Psoas muscle (tissue), 8 donors: ENCODE measurements around the gene PPP1R36. TPM values are rescaled to one million over a fixed set of nuclear protein-coding genes. Genes with fewer than 3 reads are reported as not detected.

Source experiments
- ATAC-seq, 4 donors: fragments of 200-7000 bp; cut with Tn5 transposase; one replicate each; pipeline ENCODE4 v1.9.1; 2020; ENCODE audit warnings: moderate library complexity in 3 of 4, mild to moderate bottlenecking in 2 of 4
- DNase-seq, 2 donors: peaks; one replicate each; pipeline ENCODE4 v3.0.0-alpha.2; 2020
- H3K27ac ChIP-seq: fragments of 200-600 bp; one replicate; pipeline ENCODE4 v1.8.0; 2022
- H3K27me3 ChIP-seq, 3 donors: fragments of 200-600 bp in 1 of 3; one replicate each; pipeline versions ENCODE4 v1.6.1 to v1.8.0; 2013 to 2022; ENCODE audit warnings: low read length in 2 of 3, mild to moderate bottlenecking in 2 of 3, moderate library complexity in 1 of 3; ENCODE audit not compliant: insufficient read depth in 3 of 3
- H3K36me3 ChIP-seq, 2 donors: fragments of 200-600 bp in 1 of 2; one replicate each; pipeline versions ENCODE4 v1.6.1 to v1.8.0; 2013 to 2022; ENCODE audit warnings: low read depth in 1 of 2, mild to moderate bottlenecking in 1 of 2, moderate library complexity in 1 of 2; ENCODE audit not compliant: insufficient read depth in 1 of 2
- H3K4me1 ChIP-seq: fragments of 200-600 bp; one replicate; pipeline ENCODE4 v1.8.0; 2022
- H3K4me3 ChIP-seq: fragments of 200-600 bp; one replicate; pipeline ENCODE4 v1.8.0; 2022; ENCODE audit warnings: mild to moderate bottlenecking
- H3K9me3 ChIP-seq: fragments of 200-600 bp; one replicate; pipeline ENCODE4 v1.8.0; 2022
- CTCF ChIP-seq: fragments of 200-600 bp; IDR thresholded peaks from one replicate; pipeline ENCODE4 v1.8.0; 2022; ENCODE audit warnings: antibody characterized with exemption
- WGBS, 3 donors: extraction: QIAGEN DNeasy Blood & Tissue Kit; methylation state at CpG; one replicate each; pipeline versions ENCODE4 v1.1.6 to v1.1.7; 2013; 5-methylcytosine and 5-hydroxymethylcytosine counted together
- intact Hi-C, 2 donors: fragments of 100-400 bp; cut with DNase I; formaldehyde crosslinking; loops; one replicate each; pipeline versions ENCODE4 v1.11.0 to v1.14.2; 2022
- polyA plus RNA-seq, 3 donors: library from polyadenylated mRNA; stranded (reverse); fragments of 200-250 nt; gene quantifications; one replicate each; pipeline ENCODE4 v1.2.3, GENCODE V29; 2013
- total RNA-seq, 4 donors: library from RNA; stranded (reverse); fragmentation: NEBNext Ultra II Directional in 2 of 4; extraction: Animal tissue kit (Norgen Biotek cat#: 25700) in 2 of 4; gene quantifications; one replicate each; pipeline versions ENCODE4 v1.2.1 to v1.2.4, GENCODE V29; 2021 to 2023
- donor health status: healthy with polysubstance abuse.
- donor health status: DM: no; HTN: no; CAD: no; lungs with moderate emphysema.
- donor health status: Bipolar disorder and iron deficiency.
- donor health status: healthy.
- donor health status: DM: yes; HTN: yes; CAD: no.
- donor health status: DM: no; HTN: no; CAD: no.
- donor health status: DM: no; HTN: no; CAD: no.
- donor health status: DM: yes; HTN: yes; CAD: no.

The PPP1R36 gene
- total and polyA plus RNA-seq, 7 donors = 0.16 to 0.86 (median 0.46) TPM; not detected in 2

GRCh38 chr14:64541972-64542835, 7.6 kb upstream of the PPP1R36 start:
- Histone ChIP-seq H3K4me1 (peaks cover 16% of the 10 kb centered on the region), H3K27ac (peak overlapping the region; percentile 74), H3K36me3 (no peaks in the 10 kb centered on the region), H3K27me3 (no peaks in the 10 kb centered on the region), H3K4me3 (peak overlapping the region; percentile 81), H3K9me3 (no peaks in the 10 kb centered on the region)
- ATAC-seq = no peak
- 7 to 8% (median 8%) methylated on average over 61 of the region's 61 CpGs for WGBS, 3 donors
- DNase-seq = no peak
- intact Hi-C loops = loop anchor here (2.0 to 5.0 kb wide), 3 partner anchors 35 to 95 kb away; no protein-coding TSS in a partner anchor
- TF ChIP-seq CTCF = no peak

- H3K9me3 ChIP-seq = no peaks in the 10 kb centered on the region
- DNase-seq (no peak), ATAC-seq (no peak)
- peak overlapping the region; percentile 74 for H3K27ac ChIP-seq
- H3K27me3 ChIP-seq = no peaks in the 10 kb centered on the region
- 36 to 53% (median 47%) methylated on average over 4 of the region's 4 CpGs for WGBS, 3 donors
- peak overlapping the region; percentile 81 for H3K4me3 ChIP-seq
- H3K4me1 ChIP-seq = peaks cover 16% of the 10 kb centered on the region
- TF ChIP-seq CTCF = no peak
- intact Hi-C loops = loop anchor here (5.0 kb wide), 2 partner anchors 34 to 94 kb away; no protein-coding TSS in a partner anchor
- H3K36me3 ChIP-seq = no peaks in the 10 kb centered on the region
Measured at GRCh38 chr14:64542836-64543201, 6.9 kb upstream of the PPP1R36 start.

GRCh38 chr14:64544607-64545312, 5.0 kb upstream of the PPP1R36 start:
- Histone ChIP-seq H3K36me3 (no peaks in the 10 kb centered on the region), H3K4me3 (peak overlapping the region; percentile 81), H3K27me3 (no peaks in the 10 kb centered on the region), H3K4me1 (peaks cover 19% of the 10 kb centered on the region), H3K27ac (no peak overlapping the region), H3K9me3 (no peaks in the 10 kb centered on the region)
- TF ChIP-seq CTCF = no peak
- ATAC-seq (no peak), DNase-seq (no peak)
- WGBS, 3 donors = 46 to 84% (median 62%) methylated on average over 4 to 5 of the region's 5 CpGs
- intact Hi-C loops = loop anchor here (5.0 kb wide), 2 partner anchors 33 to 93 kb away; no protein-coding TSS in a partner anchor

- peak overlapping the region; percentile 63 for H3K4me3 ChIP-seq
- H3K9me3 ChIP-seq = no peaks in the 10 kb centered on the region
- H3K4me1 ChIP-seq = peaks cover 20% of the 10 kb centered on the region
- H3K27ac ChIP-seq = no peak overlapping the region
- TF ChIP-seq CTCF = no peak
- no peaks in the 10 kb centered on the region for H3K27me3 ChIP-seq
- WGBS, 3 donors = 67 to 92% (median 81%) methylated on average over 1 of the region's 1 CpG
- ATAC-seq (no peak), DNase-seq (no peak)
- intact Hi-C loops = no loop called here
- no peaks in the 10 kb centered on the region for H3K36me3 ChIP-seq
Measured at GRCh38 chr14:64549016-64549415, 745 bp upstream of the PPP1R36 start.
